AG09309 (cell line): ENCODE results near the gene HSF5.

Experiments
- DNase-seq: peaks from one replicate; pipeline ENCODE4 v3.0.0-alpha.2; 2010; ENCODE audit warnings: low read depth
- H3K4me3 ChIP-seq: 2 replicates; pipeline ENCODE4 v1.5.1; 2011; ENCODE audit warnings: mild to moderate bottlenecking, low read depth, low read length, moderate library complexity; ENCODE audit not compliant: control insufficient read depth
- CTCF ChIP-seq: IDR thresholded peaks from 2 replicates; pipeline ENCODE4 v1.5.1; 2011; ENCODE audit warnings: mild to moderate bottlenecking, low read depth, low read length, inconsistent platforms; ENCODE audit not compliant: insufficient read depth, control insufficient read depth; ENCODE audit errors: missing control alignments

HSF5 gene

GRCh38 chr17:58487589-58488427 is at the start of gene HSF5:
HSF5 (minus strand) TSS chr17:58488408; CDS start chr17:58488274, 134 bp downstream.
- TF ChIP-seq CTCF = no peak
- H3K4me3 ChIP-seq = no peak within 1 kb of the TSS
- DNase-seq = no peak

GRCh38 chr17:58537266-58537665 is 49.1 kb upstream of the HSF5 start:
- TF ChIP-seq CTCF = no peak
- no peak for DNase-seq

GRCh38 chr17:58536542-58536941 is 48.3 kb upstream of the HSF5 start:
- no peak overlapping the region for H3K4me3 ChIP-seq
- no peak for DNase-seq
- TF ChIP-seq CTCF = no peak

More at GRCh38 chr17:58537266-58537665, 49.1 kb upstream of the HSF5 start:
- H3K4me3 ChIP-seq = no peak overlapping the region

- no peak for TF ChIP-seq CTCF
- no peak overlapping the region for H3K4me3 ChIP-seq
- no peak for DNase-seq
Observed at GRCh38 chr17:58535431-58535830, 47.2 kb upstream of the HSF5 start.

- no peak overlapping the region for H3K4me3 ChIP-seq
- no peak for DNase-seq
- no peak for TF ChIP-seq CTCF
Observed at GRCh38 chr17:58534901-58535421, 46.8 kb upstream of the HSF5 start.

- TF ChIP-seq CTCF = no peak
- no peak for DNase-seq
- H3K4me3 ChIP-seq = no peak overlapping the region
Observed at GRCh38 chr17:58534331-58534730, 46.1 kb upstream of the HSF5 start.
